Stimulated activated CD8-positive, alpha-beta memory T cell treated with anti-CD3 and anti-CD28 coated beads, Interleukin-12 subunit alpha, Interleukin-12 subunit beta, amount 100 ng/mL, for 24 hours (primary cell): ENCODE data around the gene RXFP1.

Experiments used
- DNase-seq: peaks from one replicate; pipeline ENCODE4 v3.0.0-alpha.2; 2020; ENCODE audit errors: extremely low read depth

The RXFP1 gene

DNA sequence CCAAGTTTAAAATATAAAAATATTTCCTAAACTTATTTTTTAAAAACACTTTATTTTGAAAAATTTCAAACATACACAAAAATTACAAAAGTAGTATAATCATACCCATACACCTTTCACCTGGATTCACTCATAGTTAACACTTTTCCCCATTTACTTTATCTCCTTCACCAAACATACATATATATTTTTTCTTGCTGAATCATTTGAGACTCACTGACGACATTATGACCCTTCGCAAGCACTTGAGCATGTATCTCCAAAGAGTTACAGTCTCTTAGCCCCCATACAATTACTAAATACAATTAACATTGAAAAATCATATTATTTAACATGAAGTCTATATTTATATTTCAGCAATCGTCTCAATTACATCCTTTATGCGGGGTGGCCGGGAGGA lies 19.8 kb downstream of the RXFP1 start:
- DNase-seq = no peak

GRCh38 chr4:158543191-158543590 lies 21.5 kb downstream of the RXFP1 start:
- no peak for DNase-seq

DNA sequence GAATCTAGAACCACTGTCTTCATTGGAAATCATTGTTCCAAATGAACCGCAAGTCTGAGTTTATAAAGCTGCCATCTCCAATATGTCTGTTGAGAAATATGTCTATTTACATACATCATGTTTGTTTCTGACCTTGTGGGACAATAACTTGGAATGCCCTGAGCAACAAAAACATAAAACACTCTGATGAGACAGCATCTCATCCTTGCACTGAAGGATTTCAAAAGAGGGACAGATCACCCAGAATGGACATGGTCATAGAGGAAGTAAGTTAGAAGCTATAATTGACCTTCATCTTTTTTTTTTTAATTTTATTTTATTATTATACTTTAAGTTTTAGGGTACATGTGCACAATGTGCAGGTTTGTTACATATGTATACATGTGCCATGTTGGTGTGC lies 22.5 kb downstream of the RXFP1 start:
- no peak for DNase-seq

DNA sequence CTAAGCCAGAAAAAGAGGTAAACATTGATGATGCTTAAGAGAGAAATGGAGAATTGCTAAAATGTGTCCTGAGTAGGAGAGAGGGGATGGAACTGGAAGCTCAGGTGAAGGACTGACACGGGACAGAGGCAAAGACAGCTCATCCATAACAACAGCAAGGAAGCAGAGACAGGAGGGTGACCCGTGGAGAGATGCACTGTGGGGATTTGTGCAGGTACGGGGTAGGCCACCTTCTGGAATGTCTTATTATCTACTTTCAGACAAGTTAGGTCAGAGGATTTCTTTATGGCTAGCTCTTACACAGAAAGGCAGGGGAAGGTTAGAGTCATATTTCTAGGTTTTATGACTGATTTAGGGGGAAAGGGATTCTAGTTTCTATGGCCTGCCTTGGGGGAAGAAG lies 31.7 kb downstream of the RXFP1 start:
- no peak for DNase-seq

DNA sequence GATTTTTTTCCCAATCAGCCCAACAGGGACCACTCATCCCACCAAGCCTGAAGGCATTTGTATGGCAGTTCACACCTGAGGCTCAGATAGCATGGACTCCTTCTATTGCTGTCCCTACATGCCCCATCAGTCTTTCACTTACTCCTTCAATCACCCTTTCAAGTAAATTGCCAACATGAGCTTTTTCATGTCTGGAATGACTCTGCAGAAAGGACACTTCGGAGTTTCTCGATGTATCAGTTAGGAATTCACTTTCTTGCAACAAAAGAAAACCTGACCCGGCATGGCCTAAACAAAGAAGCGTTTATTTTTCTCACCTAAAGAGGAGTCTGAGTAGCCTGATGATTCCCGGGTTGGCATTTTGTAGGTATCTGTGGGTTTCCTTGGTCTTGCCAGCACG lies 38.6 kb downstream of the RXFP1 start:
- DNase-seq = no peak

DNA sequence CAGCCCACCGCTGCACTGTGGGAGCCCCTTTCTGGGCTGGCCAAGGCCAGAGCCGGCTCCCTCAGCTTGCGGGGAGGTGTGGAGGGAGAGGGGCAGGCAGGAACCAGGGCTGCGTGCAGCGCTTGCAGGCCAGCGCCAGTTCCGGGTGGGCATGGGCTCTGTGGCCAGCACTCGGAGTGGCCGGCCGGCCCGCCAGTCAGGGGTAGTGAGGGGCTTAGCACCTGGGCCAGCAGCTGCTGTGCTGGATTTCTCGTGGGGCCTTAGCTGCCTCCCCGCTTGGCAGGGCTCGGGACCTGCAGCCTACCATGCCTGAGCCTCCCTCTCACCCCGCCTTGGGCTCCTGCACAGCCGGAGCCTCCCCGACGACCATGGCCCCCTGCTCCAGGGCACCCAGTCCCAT lies 45.2 kb downstream of the RXFP1 start:
- DNase-seq = no peak

DNA sequence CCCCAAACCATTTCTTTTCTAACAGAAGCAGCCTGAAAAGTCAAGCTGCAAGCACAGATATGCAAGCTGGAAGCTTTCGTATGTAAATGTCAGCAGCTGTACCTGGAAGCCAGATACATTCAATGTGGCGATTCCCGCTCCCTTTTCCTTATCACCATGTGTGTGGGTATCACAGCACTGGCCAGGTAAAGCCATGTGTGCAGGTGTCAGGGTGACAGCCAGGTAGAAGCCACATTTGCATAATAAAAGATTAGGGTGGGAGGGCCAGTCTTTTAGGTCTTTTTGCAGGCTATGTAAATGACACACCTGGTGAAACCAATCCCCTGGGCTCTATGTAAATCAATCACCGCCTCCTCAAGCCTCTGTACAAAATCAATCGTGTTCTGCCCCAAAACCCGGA lies 50.1 kb downstream of the RXFP1 start:
- DNase-seq = no peak

DNA sequence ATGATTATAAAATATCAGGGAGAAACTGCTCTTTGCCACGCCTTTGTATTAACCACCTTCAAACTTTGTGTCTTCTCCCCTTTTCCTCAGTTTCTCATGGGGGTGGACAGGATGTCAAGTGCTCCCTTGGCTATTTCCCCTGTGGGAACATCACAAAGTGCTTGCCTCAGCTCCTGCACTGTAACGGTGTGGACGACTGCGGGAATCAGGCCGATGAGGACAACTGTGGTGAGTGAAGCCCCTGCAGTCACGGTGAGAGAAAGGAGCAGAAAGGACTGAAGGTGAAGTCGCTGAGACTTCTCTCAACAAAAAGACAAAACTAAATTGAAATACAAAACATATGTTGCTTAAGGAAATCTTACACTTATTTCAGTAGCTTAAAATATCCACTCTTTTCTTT lies 50.9 kb downstream of the RXFP1 start:
- DNase-seq = no peak

DNA sequence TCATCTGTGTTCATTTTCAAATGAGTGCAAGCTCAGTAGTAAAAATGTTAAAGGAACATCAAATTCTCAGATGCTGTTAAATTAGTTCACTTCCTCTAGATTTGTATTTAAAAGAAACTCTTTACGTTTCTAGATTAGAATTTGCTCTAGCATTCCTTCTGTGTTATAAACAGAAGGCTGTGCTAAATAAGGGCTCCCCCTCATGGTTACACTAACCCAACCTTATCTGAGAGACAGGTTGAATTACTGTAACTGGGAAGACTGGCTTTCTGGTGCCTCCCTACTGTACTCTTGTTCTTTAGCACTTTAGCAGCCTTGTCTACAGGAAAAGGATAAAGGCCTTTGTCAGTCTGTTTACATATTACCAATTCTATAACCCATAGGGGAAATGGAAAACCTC lies 56.8 kb downstream of the RXFP1 start:
- DNase-seq = no peak

- no peak for DNase-seq
These were observed 58.4 kb downstream of the RXFP1 start for GRCh38 chr4:158580064-158580463.

- no peak for DNase-seq
These were observed 59.5 kb downstream of the RXFP1 start for GRCh38 chr4:158581161-158581560.

DNA sequence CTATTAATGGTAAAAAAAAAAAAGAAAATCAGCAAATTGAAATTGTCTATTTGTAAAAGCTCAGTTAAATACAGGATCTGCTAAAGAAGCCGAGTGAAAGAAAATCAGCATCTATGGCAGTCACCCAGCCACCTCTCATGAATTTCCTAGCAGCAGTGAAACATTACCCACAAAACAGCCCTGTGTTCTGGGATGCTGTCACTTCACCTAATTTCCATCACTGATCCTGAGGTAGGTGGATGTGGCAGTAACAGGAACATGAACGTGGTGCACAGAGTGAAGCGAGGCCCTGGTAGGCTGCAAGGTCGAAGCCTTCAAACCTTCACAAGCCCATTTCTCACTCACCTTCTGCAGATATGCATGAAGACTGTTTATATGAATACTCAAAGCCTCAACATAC lies 65.2 kb downstream of the RXFP1 start:
- no peak for DNase-seq

DNA sequence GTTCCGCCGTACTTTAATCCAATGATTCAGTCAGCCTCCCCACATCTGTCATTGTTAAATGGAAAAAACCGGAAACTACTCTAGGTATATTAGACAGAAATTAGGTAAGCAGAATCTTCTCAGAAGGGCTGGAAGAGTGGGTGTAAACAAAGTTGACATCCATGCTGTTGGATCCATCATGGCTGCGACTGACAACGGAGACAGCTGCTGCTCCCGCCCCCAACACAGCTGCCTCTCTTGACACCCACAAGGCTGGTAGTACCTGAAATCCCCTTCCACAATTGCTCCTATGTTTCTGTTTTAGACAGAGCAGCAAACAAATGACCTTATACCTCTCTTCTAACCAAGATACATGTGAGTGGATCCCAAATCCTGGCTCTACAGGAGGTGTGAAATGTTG lies 66.6 kb downstream of the RXFP1 start:
- DNase-seq = no peak

GRCh38 chr4:158588777-158589176 lies 67.1 kb downstream of the RXFP1 start:
- no peak for DNase-seq

DNA sequence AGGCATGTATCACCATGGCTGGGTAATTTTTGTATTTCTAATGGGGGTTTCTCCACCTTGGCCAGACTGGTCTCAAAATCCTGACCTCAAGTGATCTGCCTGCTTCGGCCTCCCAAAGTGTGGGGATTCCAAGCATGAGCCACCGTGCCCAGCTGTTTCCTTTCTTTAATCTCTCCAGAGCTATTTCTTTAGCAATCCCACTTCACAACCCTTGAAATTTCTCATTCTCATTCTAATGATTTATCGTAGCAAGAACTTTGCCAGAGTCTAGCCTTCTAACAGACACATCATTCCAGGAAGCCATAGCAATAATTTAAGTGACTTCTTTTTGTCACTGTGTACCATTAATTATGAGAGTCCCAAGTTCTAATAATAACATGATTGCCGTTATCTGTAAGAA lies 68.6 kb downstream of the RXFP1 start:
- DNase-seq = no peak

- DNase-seq = no peak
These were observed 69.1 kb downstream of the RXFP1 start for GRCh38 chr4:158590824-158591223.

- no peak for DNase-seq
These were observed 76.4 kb downstream of the RXFP1 start for GRCh38 chr4:158597879-158598596.

- no peak for DNase-seq
These were observed 77.5 kb downstream of the RXFP1 start for GRCh38 chr4:158599150-158599549.

GRCh38 chr4:158599765-158600498 lies 78.2 kb downstream of the RXFP1 start:
- no peak for DNase-seq

- no peak for DNase-seq
These were observed 82.7 kb downstream of the RXFP1 start for GRCh38 chr4:158604369-158604768.

GRCh38 chr4:158605393-158605792 lies 83.7 kb downstream of the RXFP1 start:
- DNase-seq = no peak

GRCh38 chr4:158606969-158607368 lies 85.3 kb downstream of the RXFP1 start:
- DNase-seq = no peak

DNA sequence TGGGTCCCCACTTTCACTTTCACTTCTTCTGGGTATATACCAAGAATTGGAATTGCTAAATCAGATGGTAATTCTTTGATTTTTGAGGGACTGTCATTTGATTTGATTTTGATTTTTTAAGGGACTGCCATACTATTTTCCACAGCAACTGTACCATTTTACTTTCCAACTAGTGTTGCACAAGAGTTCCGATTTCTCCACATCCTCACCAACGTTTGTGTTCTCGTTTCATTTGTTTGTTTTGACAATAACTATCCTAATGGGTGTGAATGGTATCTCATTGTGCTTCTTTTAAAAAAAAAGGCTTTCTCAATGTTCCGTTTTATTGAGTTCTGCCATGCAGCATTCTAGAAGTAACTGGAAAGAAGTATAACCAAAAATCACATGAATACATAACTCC lies 87.4 kb downstream of the RXFP1 start:
- no peak for DNase-seq

DNA sequence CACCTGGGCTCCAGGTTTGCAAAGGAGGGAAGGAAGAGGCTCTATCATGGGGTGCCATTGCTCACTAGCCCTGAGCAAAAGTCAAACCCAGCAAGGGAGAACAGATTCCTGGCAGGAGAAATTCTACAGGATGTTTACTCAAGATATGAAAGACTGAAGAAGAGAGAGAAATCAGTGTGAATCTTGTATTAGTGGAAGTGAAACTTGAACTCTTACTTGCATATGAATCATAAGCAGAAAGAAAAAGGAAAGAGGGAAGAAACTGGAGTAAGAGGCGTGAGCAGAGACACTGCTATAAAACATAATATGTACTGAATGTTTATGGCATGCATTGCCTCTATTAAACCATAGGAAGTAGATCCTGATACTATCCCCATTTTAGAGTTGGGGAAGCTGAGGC lies 89.1 kb downstream of the RXFP1 start:
- DNase-seq = no peak
